Skin epidermis (tissue), 12 donors: ENCODE measurements around the gene ATF6B.

Source experiments
- H3K27ac ChIP-seq, 21 experiments: fragments of 200-600 bp; sonication (generic) in 11 of 21; one replicate each; pipeline ENCODE4 v1.5.0; 2020; ENCODE audit warnings: mild to moderate bottlenecking in 3 of 21, inconsistent platforms in 2 of 21, moderate library complexity in 2 of 21
- H3K4me3 ChIP-seq, 7 experiments: fragments of 200-600 bp; sonication (generic) in 2 of 7; one replicate each; pipeline ENCODE4 v1.5.0; 2020; ENCODE audit warnings: inconsistent platforms in 2 of 7, mild to moderate bottlenecking in 2 of 7, moderate library complexity in 1 of 7

The ATF6B gene

GRCh38 chr6:32088487-32089049 is 39.5 kb downstream of the ATF6B start:
- Histone ChIP-seq H3K27ac (peak overlapping the region in 4 of 21 experiments; percentile 55 to 75 (median 66)), H3K4me3 (no peak overlapping the region)

- Histone ChIP-seq H3K27ac (peak overlapping the region in 8 of 21 experiments; percentile 32 to 75 (median 64)), H3K4me3 (peak overlapping the region in 3 of 7 experiments; percentile 2 to 15 (median 3))
Observed at GRCh38 chr6:32087574-32088486, 40.2 kb downstream of the ATF6B start.

- H3K4me3 ChIP-seq = peak overlapping the region in 2 of 7 experiments; percentile 2 to 3
- peak overlapping the region in 9 of 21 experiments; percentile 32 to 74 (median 55) for H3K27ac ChIP-seq
Observed at GRCh38 chr6:32086661-32087573, 41.1 kb downstream of the ATF6B start.

GRCh38 chr6:32085759-32086459 is 42.1 kb downstream of the ATF6B start:
- no peak overlapping the region for H3K4me3 ChIP-seq

GRCh38 chr6:32084780-32085179 is 43.3 kb downstream of the ATF6B start:
- no peak overlapping the region for H3K4me3 ChIP-seq
- peak overlapping the region in 3 of 21 experiments; percentile 5 to 38 (median 35) for H3K27ac ChIP-seq

More at GRCh38 chr6:32085759-32086459, 42.1 kb downstream of the ATF6B start:
- H3K27ac ChIP-seq = peak overlapping the region in 5 of 21 experiments; percentile 3 to 66 (median 52)

GRCh38 chr6:32083812-32084768 is 44.0 kb downstream of the ATF6B start:
- peak overlapping the region in 5 of 21 experiments; percentile 2 to 82 (median 35) for H3K27ac ChIP-seq
- no peak overlapping the region for H3K4me3 ChIP-seq

- Histone ChIP-seq H3K4me3 (no peak overlapping the region), H3K27ac (peak overlapping the region in 9 of 21 experiments; percentile 2 to 82 (median 51))
Observed at GRCh38 chr6:32082935-32083334, 45.1 kb downstream of the ATF6B start.

GRCh38 chr6:32082478-32082877 is 45.6 kb downstream of the ATF6B start:
- peak overlapping the region in 14 of 21 experiments; percentile 6 to 82 (median 44) for H3K27ac ChIP-seq

GRCh38 chr6:32081168-32081990 is 46.7 kb downstream of the ATF6B start:
- H3K4me3 ChIP-seq = no peak overlapping the region
- H3K27ac ChIP-seq = peak overlapping the region in 14 of 21 experiments; percentile 10 to 82 (median 53)

More at GRCh38 chr6:32082478-32082877, 45.6 kb downstream of the ATF6B start:
- H3K4me3 ChIP-seq = no peak overlapping the region

GRCh38 chr6:32079566-32080290 is 48.3 kb downstream of the ATF6B start:
- no peak overlapping the region for H3K4me3 ChIP-seq
- H3K27ac ChIP-seq = peak overlapping the region in 3 of 21 experiments; percentile 2 to 49 (median 27)

- H3K27ac ChIP-seq = peak overlapping the region in 6 of 21 experiments; percentile 10 to 50 (median 30)
- H3K4me3 ChIP-seq = no peak overlapping the region
Observed at GRCh38 chr6:32076321-32076809, 51.7 kb downstream of the ATF6B start.

- peak overlapping the region in 3 of 21 experiments; percentile 21 to 50 (median 38) for H3K27ac ChIP-seq
- H3K4me3 ChIP-seq = no peak overlapping the region
Observed at GRCh38 chr6:32075781-32076180, 52.3 kb downstream of the ATF6B start.

GRCh38 chr6:32074996-32075532 is 53.0 kb downstream of the ATF6B start:
- H3K4me3 ChIP-seq = no peak overlapping the region
- H3K27ac ChIP-seq = peak overlapping the region in 1 of 21 experiments; percentile 38

- H3K27ac ChIP-seq = no peak overlapping the region
- no peak overlapping the region for H3K4me3 ChIP-seq
Observed at GRCh38 chr6:32073613-32074012, 54.4 kb downstream of the ATF6B start.

GRCh38 chr6:32073101-32073500 is 54.9 kb downstream of the ATF6B start:
- Histone ChIP-seq H3K4me3 (no peak overlapping the region), H3K27ac (no peak overlapping the region)
